Hindlimb muscle (tissue), 1 donor: ENCODE data around the gene SHC4. TPM values are rescaled to one million over a fixed set of nuclear protein-coding genes. Genes with fewer than 3 reads are reported as not detected.
"Not testable (repeated sequence)": the region's sequence is repeated elsewhere in the genome, so short reads cannot be mapped to it uniquely, and the experiment has no call there.

ENCODE experiments used
- DNase-seq: peaks from one replicate; pipeline ENCODE4 v3.0.0-alpha.2; 2013
- polyA plus RNA-seq: library from polyadenylated mRNA; unstranded; fragments of 120-200 nt; gene quantifications from one replicate; pipeline ENCODE4 v1.2.1, GENCODE V29; 2013; ENCODE audit not compliant: insufficient read length

SHC4 gene
- polyA plus RNA-seq, 1 donor, result 1.7 TPM

GRCh38 chr15:48792408-48792807, 171.3 kb downstream of the SHC4 start:
- no peak for DNase-seq

GRCh38 chr15:48790466-48791115, 173.1 kb downstream of the SHC4 start:
- DNase-seq, result not testable (repeated sequence)

- no peak for DNase-seq
Measured at GRCh38 chr15:48785712-48786111, 178.0 kb downstream of the SHC4 start.

- DNase-seq, result peak; percentile 21
Measured at GRCh38 chr15:48785195-48785594, 178.5 kb downstream of the SHC4 start.

GRCh38 chr15:48784756-48785155, 179.0 kb downstream of the SHC4 start:
- no peak for DNase-seq

GRCh38 chr15:48782911-48783310, 180.8 kb downstream of the SHC4 start:
- no peak for DNase-seq

GRCh38 chr15:48781481-48782081, 182.1 kb downstream of the SHC4 start:
- DNase-seq, result no peak

GRCh38 chr15:48781017-48781416, 182.7 kb downstream of the SHC4 start:
- DNase-seq, result no peak

- no peak for DNase-seq
Measured at GRCh38 chr15:48778331-48778730, 185.4 kb downstream of the SHC4 start.

- no peak for DNase-seq
Measured at GRCh38 chr15:48777645-48778330, 185.9 kb downstream of the SHC4 start.

GRCh38 chr15:48775546-48775945, 188.2 kb downstream of the SHC4 start:
- no peak for DNase-seq

- DNase-seq, result no peak
Measured at GRCh38 chr15:48774484-48774883, 189.2 kb downstream of the SHC4 start.

Other genes starting within 250 kb of the SHC4 start
- 3.2 TPM for gene CEP152, start 152.8 kb downstream of the SHC4 start, polyA plus RNA-seq
- 239 TPM for gene EID1, start 85.8 kb downstream of the SHC4 start, polyA plus RNA-seq
- 29.6 TPM for gene SECISBP2L, start 82.5 kb upstream of the SHC4 start, polyA plus RNA-seq
- 96.5 TPM for gene COPS2, start 191.7 kb upstream of the SHC4 start, polyA plus RNA-seq
- gene GALK2, start 206.3 kb upstream of the SHC4 start, polyA plus RNA-seq, result 14.5 TPM